NCI-H2227 (cell line): ENCODE results near the gene DOCK9.

ENCODE experiments used
- DNase-seq: peaks from one replicate; lab custom pipeline; 2025; ENCODE audit not compliant: unreplicated experiment; lab: John Stamatoyannopoulos, UW

The DOCK9 gene

DNA sequence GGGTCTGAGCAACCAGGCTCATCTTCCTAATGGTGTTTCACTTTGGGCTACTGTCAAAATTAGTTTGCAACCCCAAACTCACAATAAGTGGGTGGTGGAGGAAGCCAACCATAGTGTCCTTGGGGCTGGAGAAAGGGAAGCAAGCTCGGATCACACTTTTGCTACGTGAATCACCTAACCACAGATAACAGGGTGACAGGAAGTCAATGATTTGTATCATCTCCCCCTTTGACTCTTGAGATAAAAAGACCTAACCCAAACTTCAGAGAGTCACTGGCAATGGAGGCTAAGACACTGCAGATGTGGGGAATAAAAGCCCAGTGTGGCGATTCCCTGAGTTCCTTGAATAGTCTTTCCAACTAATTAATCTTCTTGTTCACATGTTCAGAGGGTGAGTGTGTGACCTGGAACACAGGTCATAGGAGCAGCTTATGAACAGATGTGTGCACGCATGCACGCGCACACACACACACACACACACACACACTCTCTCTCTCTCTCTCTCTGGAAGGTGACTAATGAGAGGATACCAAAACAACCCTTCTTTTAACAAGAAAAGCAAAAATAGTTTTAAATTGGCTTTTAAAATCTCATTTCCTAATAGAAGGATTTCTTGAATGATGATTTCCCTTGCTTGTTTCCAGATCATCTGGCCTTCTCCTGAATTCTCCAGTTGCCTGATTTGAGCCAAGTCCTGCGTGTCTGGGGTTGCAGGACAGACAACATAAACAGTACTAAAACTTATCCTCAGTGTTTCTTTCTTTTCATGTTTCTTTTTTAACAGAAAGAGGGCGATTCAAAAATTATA lies 21.2 kb upstream of the DOCK9 start:
- DNase-seq, result no peak

DNA sequence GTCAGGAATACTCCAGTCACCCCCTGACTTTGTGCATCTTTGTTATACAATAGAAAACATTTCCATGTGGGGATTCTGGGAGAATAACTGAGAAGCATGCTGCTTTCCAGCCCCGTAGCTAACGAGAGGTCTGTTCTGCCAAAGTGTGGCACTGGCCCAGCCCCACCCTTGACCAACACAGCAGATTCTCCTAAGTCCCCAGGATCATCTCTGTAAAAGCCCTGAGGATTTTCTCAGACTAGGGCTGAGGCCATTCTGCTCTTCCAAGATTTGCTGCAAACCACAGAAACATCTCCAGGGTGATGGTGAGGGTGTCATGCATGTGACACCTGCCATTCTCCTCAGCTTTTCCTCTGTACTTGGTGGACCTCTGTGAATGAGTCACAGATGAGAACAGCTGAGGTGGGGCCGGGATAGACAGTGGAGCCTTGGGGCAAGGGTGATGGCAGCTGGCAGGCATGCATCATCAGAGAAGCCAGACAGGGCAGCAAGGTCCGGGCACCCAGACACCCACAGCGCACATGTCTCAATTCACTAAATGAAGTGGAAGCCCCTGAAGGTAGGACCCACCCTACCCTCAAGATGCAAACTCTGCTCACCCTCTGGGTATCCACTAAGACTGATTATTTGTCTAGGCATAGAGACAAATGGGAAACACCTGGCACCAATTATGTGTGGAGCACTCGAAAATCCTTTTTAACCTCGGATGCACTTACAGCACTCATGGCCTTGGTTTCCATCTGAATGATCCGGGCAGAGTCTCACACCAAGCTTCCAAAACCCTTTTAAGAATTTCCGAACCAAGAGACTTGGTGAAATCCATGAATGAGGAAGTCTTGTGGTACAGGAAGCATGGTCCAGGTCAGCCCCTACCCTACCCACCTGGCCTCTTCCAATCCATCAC lies 20.1 kb upstream of the DOCK9 start:
- no peak for DNase-seq

DNA sequence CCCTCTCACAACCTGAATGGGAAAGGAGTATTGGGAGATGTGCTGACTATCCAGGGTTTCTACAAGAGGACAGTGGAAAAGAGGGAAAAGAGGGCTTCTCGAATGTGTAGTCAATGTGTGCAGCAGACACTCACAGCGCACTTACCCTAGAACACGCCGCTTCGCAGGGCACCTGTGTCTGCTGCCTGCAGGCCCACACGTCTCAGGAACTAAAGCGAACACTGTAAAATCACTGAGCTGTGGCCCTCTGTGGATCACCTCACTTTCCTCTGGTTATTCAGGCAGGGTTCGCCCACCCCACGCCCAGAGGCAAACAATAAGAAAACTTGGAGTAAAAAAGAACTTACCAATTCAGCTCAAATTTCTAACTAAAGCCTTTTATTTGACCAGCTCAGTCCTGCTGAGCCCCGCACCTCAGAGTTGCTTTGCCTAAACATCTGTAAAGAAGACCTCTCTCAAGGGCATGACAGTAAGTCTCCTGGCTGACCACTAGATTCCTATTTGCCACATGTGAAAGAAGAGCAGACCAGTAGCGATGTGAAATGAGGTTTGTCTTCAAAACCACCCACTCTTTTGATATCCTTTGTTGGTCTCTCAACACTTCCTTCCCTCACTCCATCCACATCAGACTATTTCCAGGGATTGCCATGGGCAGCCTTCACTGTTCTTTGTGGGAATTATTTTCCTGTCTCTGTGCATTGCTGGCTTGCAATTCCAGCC lies 19.3 kb upstream of the DOCK9 start:
- no peak for DNase-seq

DNA sequence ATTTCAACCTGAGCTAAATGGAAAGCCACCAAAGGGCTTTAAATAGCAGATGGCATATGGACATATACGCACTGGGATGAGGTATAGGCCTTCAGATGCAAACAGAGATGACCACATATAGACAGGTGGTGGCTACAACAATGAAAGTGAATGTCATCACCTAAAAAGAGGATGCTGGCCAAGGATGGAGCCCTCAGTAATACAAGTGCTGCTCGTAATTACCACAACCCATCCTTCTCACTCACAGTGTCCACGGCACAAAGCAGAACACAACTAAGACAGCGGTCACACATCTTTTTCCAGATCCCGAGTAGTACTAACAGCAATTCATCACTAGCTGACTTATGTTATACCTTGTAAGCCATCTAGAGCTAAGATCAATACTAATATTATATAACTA lies 18.2 kb upstream of the DOCK9 start:
- DNase-seq, result no peak

DNA sequence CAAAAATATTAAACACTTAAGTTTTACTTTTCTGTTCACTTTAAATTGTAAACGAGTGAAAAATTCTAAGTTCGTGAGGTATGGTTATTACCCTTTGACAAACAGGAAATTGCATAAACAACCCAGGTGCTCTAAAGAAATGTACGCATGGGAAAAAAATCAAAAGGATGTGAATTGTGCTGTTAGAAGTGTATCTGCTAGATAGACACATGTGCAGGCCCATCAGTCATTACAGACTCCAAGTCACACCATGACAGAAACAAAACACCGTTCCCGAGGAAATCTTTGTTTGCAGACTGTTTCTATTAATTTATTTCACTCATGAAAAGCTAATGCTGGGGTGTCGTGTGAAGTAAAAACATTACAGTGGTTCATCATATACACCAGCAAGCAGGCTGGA lies 17.0 kb upstream of the DOCK9 start:
- no peak for DNase-seq

DNA sequence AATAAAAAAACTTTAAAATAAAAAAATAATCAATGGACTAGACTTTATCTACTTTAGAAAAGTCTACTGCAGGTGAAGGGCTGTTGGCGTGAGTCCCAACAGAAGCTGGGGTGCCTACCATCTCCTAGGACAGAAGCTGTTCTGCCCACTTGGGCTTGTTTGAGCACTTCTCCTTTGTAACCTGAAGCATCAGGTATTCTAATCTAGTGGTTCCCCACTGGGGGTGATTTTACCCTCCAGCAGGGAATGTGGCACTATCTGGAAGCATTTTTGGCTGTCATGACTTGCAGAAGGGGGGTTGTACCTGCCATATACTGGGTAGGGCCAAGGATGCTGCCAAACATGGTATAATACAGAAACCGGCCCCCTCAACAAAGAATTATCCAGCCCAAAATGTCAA lies 16.2 kb upstream of the DOCK9 start:
- no peak for DNase-seq

DNA sequence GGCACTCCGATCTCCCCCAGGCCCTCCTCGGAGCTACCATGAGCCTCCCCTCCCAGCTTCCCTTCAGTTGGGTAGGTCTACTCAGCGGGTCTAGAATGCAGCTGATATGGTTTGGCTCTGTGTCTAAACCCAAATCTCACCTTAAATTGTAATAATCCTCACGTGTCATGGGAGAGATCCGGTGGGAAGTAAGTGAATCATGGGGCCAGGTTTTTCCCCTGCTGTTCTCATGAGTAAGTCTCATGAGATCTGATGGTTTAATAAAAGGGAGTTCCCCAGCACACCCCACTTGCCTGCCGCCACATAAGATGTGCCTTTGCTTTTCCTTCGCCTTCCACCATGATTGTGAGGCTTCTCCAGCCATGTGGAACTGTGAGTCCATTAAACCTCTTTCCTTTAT lies 14.5 kb upstream of the DOCK9 start:
- DNase-seq, result no peak

DNA sequence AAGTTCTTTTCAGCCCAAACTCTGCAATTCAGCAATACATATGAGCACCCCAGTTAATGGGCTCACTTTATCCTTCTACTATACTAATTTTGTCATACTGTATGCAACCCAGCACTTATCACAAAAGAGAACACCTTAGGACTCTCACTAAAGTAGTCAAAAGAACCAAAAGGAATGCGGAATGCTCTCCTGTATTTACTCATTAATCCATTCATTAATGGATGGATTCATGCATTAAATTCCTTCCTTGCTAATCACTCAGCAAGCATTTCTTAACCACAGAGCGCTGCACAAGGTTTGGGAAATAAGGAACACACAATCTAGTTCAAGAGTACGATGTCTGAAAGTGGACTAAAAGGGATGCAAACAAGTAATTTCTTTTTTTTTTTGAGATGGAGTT lies 12.8 kb upstream of the DOCK9 start:
- DNase-seq, result no peak

DNA sequence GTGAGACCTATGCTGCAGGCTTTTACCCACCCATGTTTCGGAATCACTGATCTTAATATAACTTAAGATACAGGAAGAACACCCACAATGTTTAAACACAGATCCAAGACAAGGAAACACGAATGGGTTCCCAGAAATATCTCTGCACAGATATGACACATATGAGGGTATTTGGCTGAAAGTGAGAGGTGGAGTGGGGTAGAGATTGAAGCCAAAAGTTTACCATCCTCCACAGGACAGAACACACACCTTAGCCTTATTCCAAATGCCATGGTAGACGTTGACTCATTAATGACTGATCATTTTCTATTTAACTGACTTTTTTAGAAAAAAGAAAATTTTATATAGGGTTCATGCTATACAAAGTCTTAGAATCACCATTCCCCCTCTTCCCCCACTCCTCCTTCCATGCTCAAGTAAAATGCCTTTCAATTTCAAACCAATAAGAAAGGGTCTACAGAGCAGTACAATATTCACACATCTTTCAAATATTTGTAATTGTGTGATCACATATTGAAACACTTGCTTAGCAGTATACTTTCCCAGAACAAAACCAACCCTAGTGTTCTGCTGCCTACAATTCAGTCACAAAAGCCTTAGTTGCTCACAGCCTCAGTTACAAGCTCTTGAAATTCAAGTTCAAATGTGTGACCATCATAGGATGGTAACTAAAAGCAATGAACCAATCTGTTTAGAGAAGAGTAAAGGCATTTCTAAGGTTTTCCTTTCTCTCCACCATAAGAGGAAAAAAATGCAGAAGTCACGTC lies 11.8 kb upstream of the DOCK9 start:
- DNase-seq, result no peak

DNA sequence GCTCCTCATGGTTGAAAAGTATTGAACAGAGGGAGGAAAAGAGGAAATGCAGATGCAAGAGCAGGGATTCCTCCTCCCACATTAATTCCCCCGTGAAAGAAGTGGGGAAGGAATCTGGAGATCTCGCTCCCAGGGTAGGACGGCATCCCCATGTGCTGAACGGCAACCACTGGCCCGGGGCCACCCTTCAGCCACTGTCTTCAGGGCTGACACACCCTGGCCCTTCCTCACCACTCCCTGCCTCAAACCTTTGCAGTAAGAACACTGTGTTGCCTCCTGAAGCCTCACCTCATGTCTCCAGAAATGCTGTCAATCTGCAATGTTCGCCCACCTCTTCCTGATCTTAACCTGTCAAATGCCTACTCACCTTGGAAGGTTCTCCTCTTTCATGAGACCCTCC lies 10.9 kb upstream of the DOCK9 start:
- DNase-seq, result no peak

DNA sequence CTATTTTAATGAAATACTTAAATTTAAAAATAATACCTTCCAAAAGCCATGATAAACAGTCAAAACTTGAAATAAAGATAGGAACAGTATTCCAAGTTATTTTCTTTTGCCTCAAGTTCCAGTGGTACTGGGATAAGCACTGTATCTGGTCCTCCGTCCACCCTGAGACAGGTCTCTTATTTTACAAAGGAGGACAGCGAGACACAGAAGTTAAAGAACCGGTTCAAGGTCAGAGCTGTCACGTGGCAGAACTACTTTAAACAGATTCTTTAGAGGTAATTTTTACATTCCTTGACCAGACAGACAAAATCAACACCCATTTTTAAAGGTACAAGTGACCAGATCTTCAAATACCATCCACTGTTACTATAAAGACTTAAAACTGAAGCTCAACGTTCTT lies 10.4 kb upstream of the DOCK9 start:
- no peak for DNase-seq

DNA sequence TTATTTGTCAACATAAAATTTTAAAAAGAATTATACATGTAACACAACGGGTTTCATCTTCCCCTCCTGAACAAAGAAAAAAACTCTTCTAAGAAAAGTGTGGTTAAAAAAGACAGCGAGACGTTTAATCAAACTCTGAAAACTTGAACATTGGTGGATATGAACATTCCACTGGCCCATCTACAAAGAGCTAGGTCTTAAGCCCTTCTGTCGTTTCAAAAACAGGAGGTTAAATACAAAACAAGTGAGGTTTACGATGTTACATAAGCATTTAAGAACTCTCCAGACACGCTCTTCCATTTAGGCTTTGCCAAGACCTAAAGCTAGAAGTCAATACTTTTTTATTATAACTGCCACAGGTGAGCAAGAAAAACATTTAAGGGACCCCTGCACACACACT lies 9.4 kb upstream of the DOCK9 start:
- DNase-seq, result no peak

DNA sequence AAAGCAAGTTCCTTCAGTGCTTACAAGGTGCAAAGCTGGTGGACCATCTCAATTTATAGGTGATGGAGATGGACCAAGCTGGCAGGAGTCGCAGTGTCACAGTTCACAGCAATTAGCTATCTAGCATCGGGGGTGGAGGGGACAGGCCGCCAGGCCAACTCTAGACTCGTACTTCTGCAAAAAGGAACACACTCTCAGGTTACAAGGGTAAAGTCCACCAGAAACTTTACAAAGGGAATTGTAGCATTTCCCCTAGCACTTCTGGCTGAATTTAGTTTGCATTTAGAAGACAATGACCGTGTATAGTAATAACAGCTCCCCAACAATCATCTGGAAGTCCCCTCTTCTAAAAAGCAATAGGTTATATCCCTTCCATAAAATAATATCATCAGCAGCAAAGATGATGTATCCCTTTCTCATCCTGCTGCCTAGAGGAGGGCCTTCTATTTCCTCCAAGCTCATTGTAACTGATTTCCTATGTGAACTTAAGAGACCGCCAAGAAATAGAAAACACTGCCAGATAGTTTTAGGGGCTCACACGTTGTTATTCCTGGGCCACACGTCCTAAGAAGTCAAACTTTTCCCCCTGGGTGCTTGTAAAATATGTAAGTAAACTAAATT lies 8.5 kb upstream of the DOCK9 start:
- DNase-seq, result no peak

DNA sequence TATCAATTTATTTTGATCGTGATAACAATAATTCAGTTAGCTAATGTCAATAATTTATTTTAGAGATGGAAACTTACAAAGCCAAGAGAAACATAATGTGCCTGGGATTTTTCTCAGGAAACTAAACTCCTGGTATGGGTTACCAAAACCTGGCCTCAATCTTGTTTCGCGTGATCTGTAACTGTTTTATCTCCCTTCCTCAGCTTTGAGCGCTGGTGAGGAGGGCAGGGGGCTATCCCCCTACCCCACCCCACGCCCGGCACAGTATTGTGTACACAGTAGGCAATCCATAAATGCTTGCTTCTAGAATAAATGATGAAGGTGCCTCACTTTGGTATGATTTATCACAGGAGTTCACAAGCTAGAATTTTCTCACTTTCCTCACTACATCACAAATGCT lies 7.7 kb upstream of the DOCK9 start:
- no peak for DNase-seq

DNA sequence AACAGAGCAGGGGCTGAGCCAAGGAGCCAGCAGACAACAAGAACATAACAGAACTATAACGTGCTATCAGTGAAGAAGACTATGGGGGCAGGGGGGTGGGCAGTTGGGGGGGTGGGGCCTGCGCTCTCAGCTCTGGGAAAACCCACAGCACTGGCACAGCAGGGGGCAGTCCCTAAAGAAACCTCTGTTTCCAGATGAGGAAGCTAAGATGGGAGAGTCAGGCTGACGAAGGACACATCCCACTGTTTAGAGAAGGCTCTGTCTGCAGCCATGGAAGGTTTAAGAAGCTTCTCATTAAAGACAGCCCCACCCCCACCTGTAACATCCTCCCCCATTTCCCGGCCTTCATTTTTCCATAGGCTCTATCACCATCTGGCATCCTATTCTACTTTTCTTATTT lies 7.1 kb upstream of the DOCK9 start:
- no peak for DNase-seq

DNA sequence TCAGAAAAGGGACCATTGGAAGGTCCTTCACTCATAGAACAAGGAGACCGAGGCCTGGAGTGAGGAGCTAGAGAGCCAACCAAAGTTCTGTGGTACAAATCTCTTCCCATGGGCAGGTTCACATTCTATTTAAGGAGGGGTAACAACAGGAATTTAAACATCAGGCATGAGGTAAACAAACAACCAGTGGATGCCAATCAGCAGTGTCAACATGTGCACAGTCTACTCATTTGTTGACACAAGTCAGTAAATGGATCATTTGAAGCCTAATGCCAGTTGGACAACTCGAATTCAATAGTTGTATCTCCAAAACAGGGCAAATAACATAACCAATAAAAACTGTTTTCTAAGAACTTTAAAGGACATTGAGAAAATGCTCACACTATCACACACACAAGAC lies 6.3 kb upstream of the DOCK9 start:
- DNase-seq, result no peak

DNA sequence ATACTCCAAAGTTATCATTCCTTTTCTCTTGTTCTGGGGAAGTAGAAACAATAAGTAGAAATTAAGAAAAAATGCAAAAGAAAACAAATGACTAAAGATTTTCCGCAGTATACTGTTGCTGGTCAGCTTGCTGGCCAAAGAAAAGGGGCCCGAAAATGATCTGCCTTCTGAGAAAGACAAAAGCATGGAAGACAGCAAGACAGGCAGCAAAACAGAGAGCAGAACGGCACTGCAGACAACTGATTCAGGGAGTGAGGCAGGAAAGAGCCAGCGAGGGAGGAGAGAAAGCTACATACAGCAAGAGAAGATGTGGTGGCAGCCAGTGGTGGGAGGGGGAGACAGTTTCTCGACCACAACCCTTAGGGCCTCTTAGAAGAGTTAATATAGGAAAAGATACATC lies 5.3 kb upstream of the DOCK9 start:
- DNase-seq, result no peak

DNA sequence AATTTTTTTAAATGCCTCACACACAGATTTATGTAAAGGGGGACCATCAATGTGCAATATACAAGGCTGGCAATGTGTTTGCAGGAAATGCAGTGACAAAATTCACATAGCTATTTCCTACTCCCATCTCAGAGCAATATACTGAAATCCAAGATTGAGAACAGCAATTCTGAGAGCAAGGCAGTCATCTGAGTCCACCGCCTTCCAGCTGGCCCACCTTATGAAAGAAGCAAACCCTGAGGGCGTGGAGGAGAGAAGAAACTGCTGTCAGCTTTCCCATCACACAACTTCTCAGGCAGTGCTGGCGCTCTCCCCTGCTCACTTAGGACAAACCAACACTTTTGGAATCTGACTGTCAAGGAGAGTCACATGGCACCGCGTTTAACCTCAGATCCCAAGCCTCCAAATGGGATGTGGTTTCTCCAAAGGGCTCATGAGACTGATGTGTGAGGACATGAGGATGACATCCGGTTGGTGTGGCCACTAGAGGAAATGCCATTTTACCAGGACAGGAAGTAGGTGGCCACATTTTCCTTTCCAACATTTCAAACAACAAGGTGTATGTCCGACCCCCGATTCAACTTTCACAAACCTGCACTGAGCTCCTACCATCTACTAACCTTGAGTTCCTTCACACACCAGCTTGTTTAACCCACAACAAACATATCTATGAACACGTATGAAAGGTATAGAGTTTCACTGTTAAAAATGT lies 3.7 kb upstream of the DOCK9 start:
- no peak for DNase-seq

DNA sequence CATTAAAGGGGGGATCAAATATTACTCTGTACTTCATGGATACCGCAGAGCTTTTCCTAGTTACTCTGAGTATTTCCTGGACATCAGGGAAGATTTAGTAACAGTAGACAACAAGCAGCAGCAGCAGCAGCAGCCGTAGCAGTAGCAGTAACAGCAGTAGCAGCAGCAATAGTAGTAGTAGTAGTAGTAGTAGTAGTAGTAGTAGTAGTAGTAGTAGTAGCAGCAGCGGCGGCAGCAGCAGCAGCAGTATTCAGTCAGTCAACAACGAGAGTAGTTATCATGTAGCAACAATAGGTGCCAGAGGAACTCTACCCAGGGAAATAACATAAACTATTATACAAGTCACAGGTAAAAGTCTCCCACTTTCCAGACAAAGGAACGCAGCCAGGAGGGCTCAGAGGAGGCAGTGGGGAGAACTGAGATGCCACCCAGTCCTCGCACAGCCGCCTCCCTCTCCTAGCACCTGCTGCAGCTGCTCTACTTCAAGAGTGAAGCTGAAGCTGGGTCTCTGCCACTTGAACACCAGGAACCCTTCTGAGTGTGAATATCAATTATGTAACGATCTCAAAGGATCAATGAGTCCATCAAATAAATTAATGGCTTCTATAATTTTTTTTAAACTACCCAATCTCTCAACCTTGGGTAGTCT lies 1.3 kb upstream of the DOCK9 start:
- no peak for DNase-seq
